ENCODE data around the gene TSC22D4.

DNA sequence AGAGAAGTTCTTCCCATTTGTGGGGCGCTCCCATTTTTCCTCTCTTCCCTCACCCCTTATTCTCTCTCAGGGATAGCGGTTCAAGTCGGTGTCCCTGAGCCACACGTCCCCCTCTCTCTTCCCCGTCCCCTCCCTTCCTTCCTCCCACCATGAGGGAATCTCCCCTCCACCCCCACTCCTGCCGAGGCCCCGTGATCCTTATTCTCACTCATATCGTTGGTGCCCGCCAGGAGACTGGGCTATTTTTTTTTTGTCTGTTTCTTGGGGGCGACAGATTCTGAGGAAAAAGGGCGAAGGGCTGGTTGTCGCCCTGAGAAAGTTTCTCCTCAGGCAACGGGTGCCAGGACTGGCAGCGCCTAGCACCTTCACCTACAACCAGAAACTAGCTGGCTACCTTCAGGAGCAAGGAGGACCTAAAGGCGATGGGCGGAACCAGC, 51.2 kb downstream of the TSC22D4 start:
- TF ChIP-seq POLR2A (IDR thresholded peaks at IDR 0.05) (no peak), CTCF (IDR thresholded peaks at IDR 0.05) (no peak)

Measured in lower leg skin (tissue), 3 donors.